IMR-90 (cell line): ENCODE results near the gene KIAA1586. TPM values are rescaled to one million over a fixed set of nuclear protein-coding genes. Genes with fewer than 3 reads are reported as not detected.

ENCODE experiments used
- ATAC-seq: fragments of 200-7000 bp; cut with Tn5 transposase; 2 replicates; pipeline ENCODE4 v1.9.1; 2020; ENCODE audit warnings: low read depth, mild to moderate bottlenecking, moderate library complexity
- BruUV-seq: library from RNA; stranded (reverse); fragments of 400-500 nt; replicated peaks from 2 replicates; lab custom pipeline; 2021; lab: Mats Ljungman, UMichigan
- CTCF ChIA-PET: fragments of 300-600 bp; formaldehyde crosslinking; extraction: SDS; loops from one replicate; lab custom pipeline; 2021; ENCODE audit warnings: antibody characterized with exemption; lab: Yijun Ruan, JAX
- POLR2A ChIA-PET: fragments of 300-600 bp; sonication (Branson Sonifier 250); formaldehyde crosslinking; loops from one replicate; lab custom pipeline; 2022; ENCODE audit warnings: antibody characterized with exemption; ENCODE audit not compliant: unreplicated experiment; lab: Charles Lee
- DNase-seq: peaks from one replicate; pipeline ENCODE4 v3.0.0; 2013
- H2AFZ ChIP-seq: replicated peaks from 2 replicates; pipeline ENCODE3; 2013; ENCODE audit warnings: low read length, mild to moderate bottlenecking; ENCODE audit not compliant: poor library complexity
- H2AK5ac ChIP-seq: 2 replicates; pipeline ENCODE4 v1.6.1; 2013; ENCODE audit warnings: low read depth, low read length, inconsistent platforms
- H2AK9ac ChIP-seq: replicated peaks from 2 replicates; pipeline ENCODE3; 2013; ENCODE audit warnings: mild to moderate bottlenecking, low read depth, low read length, moderate library complexity; ENCODE audit not compliant: poor library complexity
- H2BK120ac ChIP-seq: 2 replicates; pipeline ENCODE4 v1.6.1; 2013; ENCODE audit warnings: low read depth, low read length, inconsistent platforms
- H2BK15ac ChIP-seq: 3 replicates; pipeline ENCODE4 v1.6.1; 2013; ENCODE audit warnings: low read depth, low read length, inconsistent platforms
- H2BK20ac ChIP-seq: 2 replicates; pipeline ENCODE4 v1.6.1; 2013; ENCODE audit warnings: low read depth, mild to moderate bottlenecking, inconsistent platforms, low read length, moderate library complexity
- H2BK5ac ChIP-seq: 2 replicates; pipeline ENCODE4 v1.6.1; 2013; ENCODE audit warnings: mild to moderate bottlenecking, low read depth, low read length, inconsistent platforms; ENCODE audit not compliant: poor library complexity, severe bottlenecking
- H3K14ac ChIP-seq: replicated peaks from 2 replicates; pipeline ENCODE4 v1.6.1; 2013; ENCODE audit warnings: low read depth, low read length, inconsistent platforms
- H3K18ac ChIP-seq: 2 replicates; pipeline ENCODE4 v1.6.1; 2013; ENCODE audit warnings: low read depth, low read length, control low read depth
- H3K23ac ChIP-seq: 2 replicates; pipeline ENCODE4 v1.6.1; 2013; ENCODE audit warnings: low read depth, low read length, inconsistent platforms
- H3K27ac ChIP-seq: 2 replicates; pipeline ENCODE4 v1.5.1; 2013; ENCODE audit warnings: mild to moderate bottlenecking, control low read depth, low read length; ENCODE audit not compliant: insufficient read depth
- H3K27me3 ChIP-seq: 2 replicates; pipeline ENCODE4 v1.6.1; 2013; ENCODE audit warnings: low read length; ENCODE audit not compliant: control insufficient read depth, insufficient read depth
- H3K36me3 ChIP-seq: 2 replicates; pipeline ENCODE4 v1.6.1; 2013; ENCODE audit warnings: low read length, mixed read lengths; ENCODE audit not compliant: control insufficient read depth, insufficient read depth
- H3K4ac ChIP-seq: 2 replicates; pipeline ENCODE4 v1.6.1; 2013; ENCODE audit warnings: low read depth, low read length, inconsistent platforms
- H3K4me1 ChIP-seq: 2 replicates; pipeline ENCODE4 v1.6.1; 2013; ENCODE audit warnings: low read length, mixed read lengths; ENCODE audit not compliant: control insufficient read depth, insufficient read depth
- H3K4me2 ChIP-seq: 2 replicates; pipeline ENCODE4 v1.6.1; 2013; ENCODE audit warnings: low read depth, mild to moderate bottlenecking, control low read depth, low read length, moderate library complexity
- H3K4me3 ChIP-seq: 2 replicates; pipeline ENCODE4 v1.5.1; 2013; ENCODE audit warnings: low read depth, mild to moderate bottlenecking, control low read depth, low read length, moderate library complexity; ENCODE audit not compliant: insufficient read depth
- H3K56ac ChIP-seq: 2 replicates; pipeline ENCODE4 v1.6.1; 2013; ENCODE audit warnings: low read length, inconsistent platforms; ENCODE audit not compliant: insufficient read depth; ENCODE audit errors: extremely low read depth
- H3K79me1 ChIP-seq, 2 experiments: 2 replicates each; pipeline ENCODE4 v1.6.1; 2013; ENCODE audit warnings: low read length in 2 of 2, inconsistent platforms in 1 of 2, low read depth in 1 of 2
- H3K9ac ChIP-seq: 2 replicates; pipeline ENCODE4 v1.6.1; 2013; ENCODE audit warnings: low read depth, low read length, control low read depth
- H3K9me1 ChIP-seq: 2 replicates; pipeline ENCODE4 v1.6.1; 2013; ENCODE audit warnings: low read length, inconsistent platforms; ENCODE audit not compliant: insufficient read depth
- H3K9me3 ChIP-seq: 2 replicates; pipeline ENCODE4 v1.6.1; 2013; ENCODE audit warnings: low read length; ENCODE audit not compliant: control insufficient read depth, insufficient read depth
- H4K20me1 ChIP-seq: 2 replicates; pipeline ENCODE4 v1.6.1; 2013; ENCODE audit warnings: low read length, inconsistent platforms; ENCODE audit not compliant: insufficient read depth
- H4K5ac ChIP-seq: 2 replicates; pipeline ENCODE4 v1.6.1; 2013; ENCODE audit warnings: mild to moderate bottlenecking, low read depth, low read length, control low read depth
- H4K8ac ChIP-seq, 2 experiments: 2 replicates each; pipeline ENCODE4 v1.6.1; 2013; ENCODE audit warnings: low read depth in 2 of 2, low read length in 2 of 2, control low read depth in 1 of 2, inconsistent platforms in 1 of 2
- H4K91ac ChIP-seq: 2 replicates; pipeline ENCODE4 v1.6.1; 2013; ENCODE audit warnings: low read depth, low read length, inconsistent platforms; ENCODE audit not compliant: insufficient read depth
- BHLHE40 ChIP-seq: fragments of 150-350 bp; IDR thresholded peaks from 2 replicates; pipeline ENCODE4 v1.6.1; 2016; ENCODE audit warnings: mild to moderate bottlenecking, low read depth, low read length
- CEBPB ChIP-seq: IDR thresholded peaks from 2 replicates; pipeline ENCODE4 v1.6.1; 2012; ENCODE audit warnings: low read depth, low read length, improper control_type of control experiment
- CHD1 ChIP-seq: IDR thresholded peaks from 2 replicates; pipeline ENCODE4 v1.6.1; 2012; ENCODE audit warnings: low read depth, low read length, improper control_type of control experiment
- CTCF ChIP-seq: conservative IDR thresholded peaks from 2 replicates; pipeline ENCODE4 v1.5.1; 2012; ENCODE audit warnings: mild to moderate bottlenecking, low read depth, low read length, improper control_type of control experiment
- ELK1 ChIP-seq: fragments of 150-350 bp; IDR thresholded peaks from 2 replicates; pipeline ENCODE4 v1.6.1; 2016; ENCODE audit warnings: low read depth, mild to moderate bottlenecking, low read length, moderate library complexity, borderline replicate concordance
- FOS ChIP-seq: fragments of 150-350 bp; IDR thresholded peaks from 2 replicates; pipeline ENCODE4 v1.6.1; 2016; ENCODE audit warnings: low read depth, low read length
- MAFK ChIP-seq: IDR thresholded peaks from 2 replicates; pipeline ENCODE4 v1.6.1; 2012; ENCODE audit warnings: low read depth, low read length, improper control_type of control experiment
- MAZ ChIP-seq: IDR thresholded peaks from 2 replicates; pipeline ENCODE4 v1.6.1; 2012; ENCODE audit warnings: low read depth, mild to moderate bottlenecking, low read length, improper control_type of control experiment, moderate library complexity, borderline replicate concordance
- MXI1 ChIP-seq: IDR thresholded peaks from 2 replicates; pipeline ENCODE4 v1.6.1; 2012; ENCODE audit warnings: low read depth, mild to moderate bottlenecking, low read length, moderate library complexity, borderline replicate concordance
- NFE2L2 ChIP-seq: fragments of 150-350 bp; IDR thresholded peaks from 2 replicates; pipeline ENCODE4 v1.6.1; 2016; ENCODE audit warnings: low read depth, mild to moderate bottlenecking, low read length
- POLR2A ChIP-seq: IDR thresholded peaks from 2 replicates; pipeline ENCODE4 v1.6.1; 2012; ENCODE audit warnings: mild to moderate bottlenecking, low read depth, low read length
- RAD21 ChIP-seq: IDR thresholded peaks from 2 replicates; pipeline ENCODE4 v1.6.1; 2012; ENCODE audit warnings: low read length, improper control_type of control experiment
- RCOR1 ChIP-seq: IDR thresholded peaks from 2 replicates; pipeline ENCODE4 v1.6.1; 2012; ENCODE audit warnings: mild to moderate bottlenecking, low read length, improper control_type of control experiment; ENCODE audit not compliant: insufficient replicate concordance
- RFX5 ChIP-seq: IDR thresholded peaks from 2 replicates; pipeline ENCODE4 v1.8.0; 2012; ENCODE audit warnings: low read depth, mild to moderate bottlenecking, low read length, moderate library complexity
- SMC3 ChIP-seq: fragments of 150-350 bp; IDR thresholded peaks from 2 replicates; pipeline ENCODE4 v1.6.1; 2016; ENCODE audit warnings: low read depth, mild to moderate bottlenecking, antibody characterized with exemption, low read length, moderate library complexity
- USF2 ChIP-seq: fragments of 150-350 bp; IDR thresholded peaks from 2 replicates; pipeline ENCODE4 v1.6.1; 2017; ENCODE audit warnings: mild to moderate bottlenecking, antibody characterized with exemption, low read length, low read depth
- WGBS, 2 experiments: methylation state at CpG; one replicate each; pipeline versions ENCODE4 v1.1.5 to v1.1.7; 2013; ENCODE audit warnings: missing lambda C conversion rate in 2 of 2; ENCODE audit not compliant: insufficient read length in 1 of 2; ENCODE audit errors: extremely low coverage in 2 of 2; 5-methylcytosine and 5-hydroxymethylcytosine counted together
- dilution Hi-C: fragments of 300-500 bp; cut with HindIII; formaldehyde crosslinking; loops from one replicate; pipeline ENCODE4 v1.14.3; 2018; ENCODE audit warnings: low sequenced_read_pairs; ENCODE audit not compliant: unreplicated experiment
- in situ Hi-C: fragments of 300-500 bp; cut with MboI; formaldehyde crosslinking; loops from 3 replicates; pipeline ENCODE4 v1.14.3; 2019; ENCODE audit warnings: low sequenced_read_pairs, inconsistent platforms, mixed read lengths
- intact Hi-C: fragments of 100-400 bp; cut with micrococcal nuclease; formaldehyde crosslinking; loops from 2 replicates; pipeline ENCODE4 v1.10.0; 2022
- polyA plus RNA-seq, 3 experiments: library from polyadenylated mRNA; depleted of rRNA; stranded (reverse); fragments of >200 nt; gene quantifications; 2 replicates each; pipeline ENCODE4 v1.2.3, GENCODE V29; 2012; ENCODE audit warnings: low replicate concordance in 1 of 3
- total RNA-seq: library from RNA; depleted of rRNA; stranded (reverse); fragments of >200 nt; gene quantifications from 2 replicates; pipeline ENCODE4 v1.2.3, GENCODE V29; 2012

Gene KIAA1586
- total and polyA plus RNA-seq, 2 of the 4 experiments (the other 2 are of a cell fraction): 3.6 to 3.8 TPM

DNA sequence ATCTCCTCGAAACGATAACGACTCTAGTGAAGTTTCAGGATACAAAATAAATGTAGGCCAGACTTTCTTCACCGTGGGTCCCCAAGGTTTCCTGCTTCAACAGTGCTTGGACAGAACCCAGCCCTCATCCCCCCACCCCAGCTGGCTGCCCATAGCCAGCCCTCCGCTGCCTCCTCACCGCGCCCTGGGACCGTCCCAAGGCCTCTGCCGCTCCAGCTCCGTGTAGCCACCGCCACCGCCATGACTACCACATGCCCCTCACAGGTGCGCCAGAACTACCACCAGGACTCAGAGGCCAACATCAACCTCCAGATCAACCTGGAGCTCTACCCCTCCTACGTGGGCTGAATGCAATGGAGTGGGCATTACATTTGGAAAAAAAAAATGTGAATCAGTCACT, 42.2 kb upstream of the KIAA1586 start:
- Histone ChIP-seq H3K18ac (no peak overlapping the region), H3K9ac (no peak overlapping the region), H2AK9ac (no peak overlapping the region), H2AFZ (no peak overlapping the region), H4K8ac (no peak overlapping the region), H3K9me3 (peaks cover 2% of the 10 kb centered on the region; the same call in 1 of the 2 replicates), H4K20me1 (no peaks in the 10 kb centered on the region), H3K4me2 (no peak overlapping the region), H2BK120ac (no peak overlapping the region), H2BK20ac (no peak overlapping the region), H2AK5ac (no peak overlapping the region), H3K9me1 (no peaks in the 10 kb centered on the region), H3K4ac (no peak overlapping the region), H3K27ac (no peak overlapping the region), H3K4me3 (no peak overlapping the region), H2BK5ac (no peak overlapping the region), H3K79me1 (no peaks in the 10 kb centered on the region), H3K14ac (no peak overlapping the region), H4K5ac (no peak overlapping the region), H3K36me3 (no peaks in the 10 kb centered on the region), H3K56ac (no peak overlapping the region), H3K4me1 (no peaks in the 10 kb centered on the region), H4K91ac (no peak overlapping the region), H2BK15ac (no peak overlapping the region), H3K27me3 (no peaks in the 10 kb centered on the region), H3K23ac (no peak overlapping the region)
- in situ Hi-C loops: no loop called here
- CTCF ChIA-PET: interaction anchor here (1.4 kb wide), 1 partner anchor 12 kb away, joined by 3 read pairs; no protein-coding TSS in a partner anchor
- no peak for ATAC-seq
- DNase-seq: no peak
- WGBS, 2 experiments: 100% methylated on average over 2 of the region's 14 CpGs; no CpG with 5 or more reads in 1 of the 2 experiments
- dilution Hi-C loops: no loop called here
- no peak for TF ChIP-seq SMC3
- no peak for TF ChIP-seq NFE2L2
- TF ChIP-seq POLR2A: no peak
- TF ChIP-seq MXI1: no peak
- no peak for TF ChIP-seq CHD1
- no peak for TF ChIP-seq RFX5
- TF ChIP-seq RCOR1: no peak
- no peak for TF ChIP-seq CEBPB
- TF ChIP-seq MAFK: no peak
- no peak for TF ChIP-seq ELK1
- no peak for TF ChIP-seq CTCF
- no peak for TF ChIP-seq RAD21
- TF ChIP-seq USF2: no peak
- no peak for TF ChIP-seq BHLHE40
- TF ChIP-seq MAZ: no peak
- TF ChIP-seq FOS: no peak
- POLR2A ChIA-PET: no interaction called here
- intact Hi-C loops: no loop called here
- BruUV-seq: no TSS peak
